GM18498 (cell line): Measurements from ENCODE around the gene LRRTM2.
"Not testable (repeated sequence)": the region's sequence is repeated elsewhere in the genome, so short reads cannot be mapped to it uniquely, and the experiment has no call there.

ENCODE experiments used
- ATAC-seq: cut with Tn5 transposase; IDR thresholded peaks from one replicate; pipeline ENCODE4 v1.9.1; 2021; ENCODE audit warnings: mild to moderate bottlenecking, moderate library complexity; ENCODE audit not compliant: unreplicated experiment

Gene LRRTM2

GRCh38 chr5:138874771-138875551, at the start of gene LRRTM2:
LRRTM2 (minus strand) TSS chr5:138875335; CDS start chr5:138874911, 424 bp downstream.
- no peak for ATAC-seq

GRCh38 chr5:138922494-138922893, 47.4 kb upstream of the LRRTM2 start:
- no peak for ATAC-seq

GRCh38 chr5:138921362-138921761, 46.2 kb upstream of the LRRTM2 start:
- ATAC-seq = not testable (repeated sequence)

GRCh38 chr5:138920181-138920580, 45.0 kb upstream of the LRRTM2 start:
- no peak for ATAC-seq

GRCh38 chr5:138918686-138919085, 43.6 kb upstream of the LRRTM2 start:
- ATAC-seq = no peak

- ATAC-seq = no peak
Observed at GRCh38 chr5:138914338-138914737, 39.2 kb upstream of the LRRTM2 start.

GRCh38 chr5:138913773-138914172, 38.6 kb upstream of the LRRTM2 start:
- no peak for ATAC-seq

- no peak for ATAC-seq
Observed at GRCh38 chr5:138912093-138912492, 37.0 kb upstream of the LRRTM2 start.

- no peak for ATAC-seq
Observed at GRCh38 chr5:138911441-138911840, 36.3 kb upstream of the LRRTM2 start.

GRCh38 chr5:138910546-138911185, 35.5 kb upstream of the LRRTM2 start:
- no peak for ATAC-seq

- no peak for ATAC-seq
Observed at GRCh38 chr5:138909734-138910133, 34.6 kb upstream of the LRRTM2 start.

GRCh38 chr5:138905541-138905940, 30.4 kb upstream of the LRRTM2 start:
- no peak for ATAC-seq

- no peak for ATAC-seq
Observed at GRCh38 chr5:138903130-138903775, 28.1 kb upstream of the LRRTM2 start.

- ATAC-seq = no peak
Observed at GRCh38 chr5:138901716-138902115, 26.6 kb upstream of the LRRTM2 start.

- ATAC-seq = no peak
Observed at GRCh38 chr5:138900281-138900965, 25.3 kb upstream of the LRRTM2 start.

GRCh38 chr5:138898742-138899141, 23.6 kb upstream of the LRRTM2 start:
- no peak for ATAC-seq

GRCh38 chr5:138898299-138898698, 23.2 kb upstream of the LRRTM2 start:
- no peak for ATAC-seq

- ATAC-seq = no peak
Observed at GRCh38 chr5:138895918-138896317, 20.8 kb upstream of the LRRTM2 start.

- ATAC-seq = no peak
Observed at GRCh38 chr5:138890644-138891043, 15.5 kb upstream of the LRRTM2 start.

- no peak for ATAC-seq
Observed at GRCh38 chr5:138889994-138890393, 14.9 kb upstream of the LRRTM2 start.

- ATAC-seq = no peak
Observed at GRCh38 chr5:138884554-138884953, 9.4 kb upstream of the LRRTM2 start.
